ENCODE measurements around the gene NFX1.
"Not testable (repeated sequence)": the region's sequence is repeated elsewhere in the genome, so short reads cannot be mapped to it uniquely, and the experiment has no call there.

Gene NFX1

DNA sequence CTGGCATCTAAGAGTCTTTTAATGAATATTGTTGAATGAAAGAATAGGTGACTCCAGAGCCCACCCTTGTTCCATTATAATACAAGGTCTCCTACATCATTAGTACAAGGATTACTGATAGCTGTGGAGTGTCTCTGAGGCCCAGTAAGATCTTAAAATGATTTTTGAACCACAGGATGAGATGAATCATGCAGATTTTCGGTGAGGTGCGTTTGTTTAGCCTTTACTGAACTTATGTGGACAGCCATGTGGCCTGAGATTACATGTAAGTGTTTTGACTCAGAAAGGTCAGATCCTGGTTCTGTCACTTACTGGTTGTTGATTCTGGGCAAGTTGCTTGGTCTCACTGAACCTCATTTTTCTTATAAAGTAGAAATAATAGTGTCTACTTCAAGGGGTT is 21.6 kb downstream of the NFX1 start:
- DNase-seq = no peak

DNA sequence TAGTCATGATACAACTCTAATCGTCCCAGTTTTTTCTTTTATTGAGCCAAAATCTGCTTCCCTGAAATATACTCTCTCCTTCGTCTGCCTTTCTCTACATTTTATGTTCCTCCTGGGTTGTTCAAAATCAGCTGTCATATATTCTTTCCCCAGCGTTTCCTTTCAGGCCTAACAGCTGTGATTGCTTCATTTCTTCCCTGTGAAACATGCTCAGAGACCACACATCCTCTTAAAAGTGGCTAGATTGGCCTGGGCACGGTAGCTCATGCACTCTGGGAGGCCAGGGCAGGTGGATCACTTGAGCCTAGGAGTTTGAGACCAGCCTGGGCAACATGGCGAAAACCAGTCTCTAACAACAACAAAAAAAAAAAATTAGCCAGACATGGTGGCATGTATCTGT is 25.1 kb downstream of the NFX1 start:
- DNase-seq = no peak

DNA sequence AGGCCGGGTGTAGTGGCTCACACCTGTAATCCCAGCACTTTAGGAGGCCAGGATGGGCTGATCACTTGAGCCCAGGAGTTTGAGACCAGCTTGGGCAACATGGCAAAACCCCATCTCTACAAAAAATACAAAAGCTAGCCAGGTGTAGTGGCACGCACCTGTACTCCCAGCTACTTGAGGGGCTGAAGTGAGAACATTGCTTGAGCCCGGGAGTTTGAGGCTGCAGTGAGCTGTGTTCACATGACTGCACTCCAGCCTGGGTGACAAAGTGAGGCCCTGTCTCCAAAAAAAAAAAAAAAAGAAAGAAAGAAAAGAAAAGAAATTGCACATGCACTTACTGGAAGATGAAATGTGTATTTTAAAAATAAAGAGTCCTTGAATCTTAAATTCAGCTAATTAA is 26.8 kb downstream of the NFX1 start:
- DNase-seq = not testable (repeated sequence)

DNA sequence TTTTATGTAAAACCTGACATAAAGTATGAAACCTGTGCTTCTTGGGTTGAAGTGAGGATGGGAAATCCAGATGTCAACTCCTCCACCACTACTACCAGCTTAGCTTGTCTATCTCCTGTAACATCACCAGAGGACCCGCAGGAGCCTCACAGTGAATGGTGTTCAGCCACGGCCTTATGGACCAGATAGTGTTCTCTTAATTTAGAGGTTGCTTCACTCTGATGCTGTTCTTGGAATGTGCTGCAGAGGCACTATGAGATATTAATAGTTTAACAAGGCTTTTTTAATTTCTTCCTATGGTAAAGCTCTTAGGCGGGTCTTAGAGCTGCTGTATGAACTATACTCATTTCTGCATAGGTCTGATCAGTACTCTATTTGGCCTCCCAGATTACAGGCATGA is 27.9 kb downstream of the NFX1 start:
- no peak for DNase-seq

DNA sequence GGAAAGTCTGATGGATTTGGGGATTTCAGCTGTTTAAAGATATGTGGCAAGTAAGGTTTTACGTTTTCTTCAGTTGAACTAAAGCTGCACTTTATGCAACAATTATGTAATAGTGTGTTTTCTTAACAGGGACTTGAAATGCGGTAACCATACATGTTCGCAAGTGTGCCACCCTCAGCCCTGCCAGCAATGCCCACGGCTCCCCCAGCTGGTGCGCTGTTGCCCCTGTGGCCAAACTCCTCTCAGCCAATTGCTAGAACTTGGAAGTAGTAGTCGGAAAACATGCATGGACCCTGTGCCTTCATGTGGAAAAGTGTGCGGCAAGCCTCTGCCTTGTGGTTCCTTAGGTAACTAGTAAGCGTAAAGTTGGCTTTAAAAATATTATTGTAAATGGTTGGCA is 28.5 kb downstream of the NFX1 start:
- no peak for DNase-seq

DNA sequence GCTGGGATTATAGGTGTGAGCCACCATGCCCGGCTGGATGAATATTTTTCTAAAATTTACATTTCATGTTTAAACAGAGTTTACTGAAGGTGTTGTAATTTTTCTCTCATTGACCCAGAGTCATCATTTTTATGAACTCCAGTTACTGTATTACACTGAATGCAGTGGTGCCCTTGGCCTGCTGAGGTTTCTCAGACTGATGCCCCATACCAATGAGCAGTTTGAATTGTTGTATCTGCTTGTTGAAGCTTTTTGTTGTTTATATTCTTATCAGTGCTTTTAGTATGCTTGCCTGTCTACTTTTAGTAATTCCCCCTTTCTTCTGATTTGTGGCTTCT is 29.9 kb downstream of the NFX1 start:
- no peak for DNase-seq

DNA sequence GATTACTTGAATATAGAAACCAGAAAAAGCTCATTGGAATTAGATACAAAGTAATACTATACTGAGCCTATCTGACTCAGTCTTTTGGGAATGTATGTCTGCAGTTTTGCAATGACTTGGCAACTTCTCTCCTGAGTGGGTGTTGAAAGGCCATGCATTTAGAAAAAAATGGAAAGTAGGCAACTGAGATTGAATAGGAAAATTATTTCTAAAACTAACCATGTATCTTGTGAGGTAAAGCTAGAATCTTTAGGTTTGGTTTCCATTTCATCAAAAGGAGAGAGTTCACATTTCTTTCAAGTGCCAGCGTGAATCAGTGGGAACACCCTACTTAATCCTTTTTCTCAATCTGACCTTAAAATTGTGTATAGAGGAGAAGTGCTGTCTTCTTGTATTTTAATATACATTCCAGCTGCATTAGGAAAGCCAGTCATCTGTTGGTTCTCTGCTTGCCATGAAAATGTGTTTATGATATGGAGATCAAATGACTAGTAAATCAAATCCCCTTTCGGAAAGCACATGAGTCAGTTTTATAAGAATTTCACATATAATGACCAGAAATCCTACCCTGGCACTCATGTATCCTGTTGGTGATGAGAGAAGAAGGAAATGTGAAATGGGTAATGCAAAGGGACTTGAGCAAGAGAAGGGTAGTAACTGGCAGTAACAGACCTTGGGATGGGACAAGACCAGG is 30.4 kb downstream of the NFX1 start:
- DNase-seq = no peak

DNA sequence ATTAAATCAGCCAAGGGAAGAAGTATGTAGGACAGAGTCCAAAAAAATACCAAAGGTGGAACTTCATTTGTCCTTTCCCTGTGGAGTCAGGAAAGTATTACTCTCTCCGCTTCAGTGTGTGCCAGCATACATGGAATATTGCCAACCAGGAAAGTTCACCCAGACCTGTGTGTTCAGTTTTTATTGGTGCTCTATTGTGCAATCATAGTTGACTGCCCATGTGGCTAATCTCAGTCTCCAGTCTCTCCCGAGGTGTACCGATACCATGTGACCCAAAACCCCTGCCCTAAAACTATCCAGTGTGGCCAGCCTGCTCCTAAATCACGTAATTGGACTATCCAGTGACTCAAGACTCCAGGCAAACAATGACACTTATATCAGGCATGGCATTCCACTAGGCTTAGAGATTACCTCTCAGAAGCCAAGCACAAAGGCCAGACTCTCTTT is 38.8 kb downstream of the NFX1 start:
- DNase-seq = peak; percentile 85

DNA sequence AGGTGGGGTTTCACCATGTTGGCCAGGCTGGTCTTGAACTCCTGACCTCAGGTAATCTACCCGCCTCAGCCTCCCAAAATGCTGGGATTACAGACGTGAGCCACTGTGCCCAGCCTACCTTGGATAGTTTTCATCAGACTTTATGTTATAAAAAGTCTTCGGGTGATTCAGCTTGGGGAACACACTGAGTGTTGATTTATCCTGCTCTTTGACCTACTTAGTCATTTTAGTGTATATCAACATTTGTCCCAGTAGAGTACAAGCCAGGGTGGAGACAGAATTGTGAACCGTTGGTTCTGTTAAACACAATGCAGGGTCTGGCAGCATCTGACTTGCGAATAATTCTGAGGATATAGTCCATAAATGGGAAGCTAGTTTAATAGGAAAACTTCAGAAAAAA is 39.7 kb downstream of the NFX1 start:
- DNase-seq = no peak

DNA sequence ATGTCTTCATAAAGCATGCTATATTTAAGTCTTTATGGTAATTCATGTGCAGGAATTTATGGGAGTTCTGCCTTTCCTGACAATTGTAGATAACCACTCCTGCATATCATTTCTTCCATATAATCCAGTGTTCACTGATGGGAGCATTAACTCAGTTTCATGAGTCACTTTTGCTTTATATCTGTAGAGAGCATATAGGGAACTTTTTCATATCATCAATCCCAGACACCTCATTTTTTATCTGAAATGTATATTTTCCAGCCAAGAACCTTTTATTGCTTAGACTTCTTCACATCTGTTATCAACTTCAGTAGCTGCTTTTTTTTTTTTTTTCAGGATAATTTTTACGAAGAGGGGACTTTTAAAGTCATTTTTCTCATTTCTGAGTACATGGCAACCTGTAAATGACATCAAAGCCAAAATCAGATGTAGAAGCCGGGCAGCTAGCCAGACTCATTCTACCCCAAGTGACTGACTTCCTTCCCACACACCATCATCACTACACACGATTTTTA is 41.1 kb downstream of the NFX1 start:
- DNase-seq = no peak

DNA sequence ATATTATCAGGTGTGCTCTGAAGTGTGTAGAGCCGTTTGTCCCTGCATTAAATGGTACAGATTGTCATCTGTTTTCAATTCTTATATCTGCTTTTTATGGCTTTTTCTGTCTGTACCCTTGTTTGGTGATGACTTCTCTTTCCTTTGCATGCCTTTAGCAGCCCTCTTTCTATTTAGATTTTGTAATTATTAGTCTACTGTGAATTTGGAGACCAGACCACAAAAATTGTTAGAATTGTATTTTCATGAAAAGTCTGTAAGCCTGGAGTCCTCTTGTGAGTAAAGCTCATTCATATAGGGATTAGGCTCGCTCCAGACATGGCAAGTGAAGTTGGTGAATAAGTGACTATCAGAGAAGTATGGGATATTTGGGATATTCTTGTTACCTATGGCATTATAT is 41.7 kb downstream of the NFX1 start:
- no peak for DNase-seq

DNA sequence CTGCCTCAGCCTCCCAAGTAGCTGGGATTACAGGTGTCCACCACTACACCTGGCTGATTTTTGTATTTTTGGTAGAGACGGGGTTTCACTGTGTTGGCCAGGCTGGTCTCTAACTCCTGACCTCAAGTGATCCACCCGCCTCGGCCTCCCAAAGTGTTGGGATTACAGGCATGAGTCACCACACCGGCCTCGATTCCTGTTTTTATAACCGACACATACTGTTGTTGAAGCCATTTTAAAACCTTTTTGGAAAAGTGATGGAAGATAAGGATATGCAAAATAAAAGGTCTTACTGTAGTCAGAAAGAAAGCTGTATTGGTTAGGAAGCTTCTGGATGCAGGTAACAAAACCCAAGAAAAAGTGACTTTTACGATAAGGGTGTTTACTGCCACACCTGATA is 42.6 kb downstream of the NFX1 start:
- DNase-seq = not testable (repeated sequence)

DNA sequence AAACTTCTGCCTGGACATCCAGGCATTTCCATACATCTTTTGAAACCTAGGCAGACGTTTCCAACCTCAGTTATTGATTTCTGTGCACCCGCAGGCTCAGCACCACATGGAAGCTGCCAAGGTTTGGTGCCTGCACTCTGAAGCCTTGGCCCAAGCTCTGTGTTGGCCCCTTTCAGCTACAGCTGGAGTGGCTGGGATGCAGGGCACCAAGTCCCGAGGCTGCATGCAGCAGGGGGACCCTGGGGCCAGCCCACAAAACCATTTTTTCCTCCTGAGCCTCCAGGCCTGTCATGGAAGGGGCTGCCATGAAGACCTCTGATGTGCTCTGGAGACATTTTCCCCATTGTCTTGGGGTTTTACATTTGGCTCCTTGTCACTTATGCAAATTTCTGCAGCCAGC is 49.9 kb downstream of the NFX1 start:
- no peak for DNase-seq

DNA sequence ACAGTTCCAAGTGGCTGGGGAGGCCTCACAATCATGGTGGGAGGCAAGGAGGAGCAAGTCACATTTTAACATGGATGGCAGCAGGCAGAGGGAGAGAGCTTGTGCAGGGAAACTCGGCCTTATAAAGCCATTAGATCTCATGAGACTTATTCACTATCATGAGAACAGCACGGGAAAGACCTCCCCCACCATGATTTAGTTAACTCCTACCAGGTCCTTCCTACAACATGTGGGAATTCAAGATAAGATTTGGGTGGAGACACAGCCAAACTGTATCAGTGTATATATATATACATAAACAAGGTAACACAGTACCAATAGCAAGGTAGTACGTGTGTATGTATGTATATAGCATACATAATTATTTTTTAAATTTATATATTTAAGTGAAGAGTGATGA is 50.9 kb downstream of the NFX1 start:
- DNase-seq = no peak

DNA sequence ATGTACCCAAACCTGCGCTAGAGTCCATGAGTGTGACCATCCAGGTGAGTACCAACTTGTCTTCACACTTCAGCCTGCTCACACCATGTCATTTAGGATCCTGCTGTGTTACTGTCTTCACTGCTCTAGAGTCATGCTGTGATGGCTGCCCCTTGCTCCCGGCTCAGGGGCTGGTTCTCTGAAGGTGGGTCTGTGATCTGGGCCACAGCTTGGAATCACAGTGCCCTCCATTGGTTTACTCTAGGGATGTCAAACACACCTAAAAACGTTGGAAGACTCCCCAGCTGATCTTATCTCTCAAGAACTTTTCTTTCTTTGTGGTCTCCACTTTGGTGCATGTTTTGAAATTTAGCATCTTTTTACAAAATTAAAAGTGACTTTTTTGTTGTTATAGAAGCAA is 53.8 kb downstream of the NFX1 start:
- no peak for DNase-seq

DNA sequence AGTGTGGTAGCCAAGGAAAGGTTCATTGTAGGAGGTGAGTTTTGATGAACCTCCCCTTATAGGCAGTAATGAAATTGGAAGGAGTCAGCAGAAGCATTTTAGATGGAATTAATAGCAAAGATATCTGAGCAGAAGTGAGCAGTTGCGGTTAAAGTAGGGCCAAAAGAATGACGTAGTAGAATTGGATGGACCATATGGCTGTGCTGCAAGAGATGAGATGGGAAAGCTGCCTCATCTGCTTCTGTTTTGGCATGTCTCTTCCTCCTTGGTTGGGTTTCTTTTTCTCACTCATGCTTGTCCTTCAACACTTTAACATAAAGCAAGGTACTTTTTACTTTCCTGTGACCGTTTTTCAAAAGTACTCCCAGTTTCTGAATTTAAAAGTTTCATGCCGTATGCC is 56.2 kb downstream of the NFX1 start:
- DNase-seq = no peak

DNA sequence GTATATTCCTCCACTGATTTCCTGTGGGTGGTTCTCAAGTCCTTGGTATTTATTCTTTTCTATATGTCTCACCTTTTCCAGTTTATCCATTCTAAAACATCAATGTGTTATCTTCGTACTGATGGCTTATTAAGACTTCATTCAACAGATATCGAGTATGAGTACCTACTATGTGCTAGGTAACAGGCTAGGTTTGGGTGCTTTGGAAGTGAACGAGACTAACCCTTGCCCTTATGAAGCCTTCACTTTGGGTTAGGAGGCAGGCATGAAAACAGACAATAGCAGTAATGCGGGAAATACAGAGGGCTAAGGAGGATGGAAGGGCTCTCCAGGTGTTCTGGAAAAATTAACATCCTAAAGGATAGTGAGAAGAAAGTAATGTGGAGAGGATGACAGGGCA is 58.7 kb downstream of the NFX1 start:
- DNase-seq = no peak

DNA sequence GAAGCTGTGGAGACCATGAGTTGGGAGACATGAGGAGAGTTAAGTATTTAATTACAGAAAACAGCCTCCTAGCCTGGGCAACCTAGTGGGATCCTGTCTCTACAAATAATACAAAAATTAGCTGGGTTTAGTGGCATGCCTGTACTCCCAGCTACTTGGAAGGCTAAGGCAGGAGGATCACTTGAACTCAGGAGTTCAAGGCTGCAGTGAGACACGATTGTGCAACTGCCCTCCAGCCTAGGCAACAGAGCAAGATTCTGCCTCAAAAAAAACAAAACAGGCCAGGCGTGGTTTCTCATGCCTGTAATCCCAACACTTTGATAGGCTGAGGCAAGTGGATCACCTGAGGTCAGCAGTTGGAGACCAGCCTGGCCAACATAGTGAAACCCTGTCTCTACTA is 59.4 kb downstream of the NFX1 start:
- no peak for DNase-seq

DNA sequence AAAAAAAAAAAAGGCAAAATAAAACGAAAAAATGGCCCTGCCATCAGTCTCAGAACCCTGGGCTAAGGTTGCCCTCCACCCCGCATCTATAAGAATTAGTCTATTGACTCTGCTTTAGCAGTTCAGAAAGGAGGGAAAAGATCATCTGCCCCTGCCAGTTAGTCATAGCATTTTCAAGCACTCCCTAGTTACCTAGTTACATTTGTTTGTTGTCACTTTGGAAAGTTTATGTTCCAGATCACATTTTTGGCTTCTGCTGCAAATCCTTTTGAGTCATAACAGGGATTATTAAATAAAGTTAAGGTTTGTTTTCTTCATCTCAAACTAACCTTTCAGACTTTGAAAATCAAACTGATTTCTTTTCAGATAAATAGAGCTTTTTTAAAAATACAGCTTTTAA is 60.0 kb downstream of the NFX1 start:
- no peak for DNase-seq

DNA sequence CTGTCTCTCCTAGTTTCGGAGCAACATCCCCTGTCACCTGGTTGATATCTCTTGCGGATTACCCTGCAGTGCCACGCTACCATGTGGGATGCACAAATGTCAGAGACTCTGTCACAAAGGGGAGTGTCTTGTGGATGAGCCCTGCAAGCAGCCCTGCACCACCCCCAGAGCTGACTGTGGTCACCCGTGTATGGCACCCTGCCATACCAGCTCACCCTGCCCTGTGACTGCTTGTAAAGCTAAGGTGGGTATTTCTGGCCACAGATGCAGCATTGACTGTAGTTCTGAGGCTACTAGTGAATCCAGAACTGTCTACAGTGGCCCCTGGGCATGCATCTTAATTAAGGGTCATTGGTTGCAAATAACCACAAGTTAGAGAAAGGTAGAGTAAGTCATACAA is 61.2 kb downstream of the NFX1 start:
- DNase-seq = no peak

DNA sequence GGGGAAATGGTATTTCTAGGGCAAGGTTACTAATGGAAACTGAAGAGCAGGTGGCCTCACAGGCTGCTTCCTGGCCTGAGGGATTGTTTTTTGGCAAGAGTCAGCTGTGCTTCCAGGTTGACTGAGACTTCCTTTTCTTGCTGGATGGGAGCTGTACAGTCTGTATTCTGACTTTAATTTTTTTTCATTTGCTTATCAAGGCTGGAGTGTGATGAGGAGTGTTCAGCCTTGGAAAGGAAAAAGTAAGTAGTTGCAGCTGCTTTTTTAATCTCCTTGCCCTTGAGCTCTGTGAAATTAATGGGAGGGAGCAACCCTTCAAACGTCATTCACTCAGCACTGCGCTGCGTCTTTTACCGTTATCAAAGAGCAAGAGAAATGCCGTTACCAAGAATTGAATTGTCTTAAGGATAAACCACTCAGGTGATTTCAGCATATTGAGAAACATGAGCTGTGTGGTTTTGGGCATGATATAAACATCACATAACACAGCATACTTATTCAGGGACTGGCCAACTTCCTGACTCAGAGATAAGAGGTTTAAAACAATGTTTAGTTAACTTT is 64.4 kb downstream of the NFX1 start:
- DNase-seq = peak; percentile 27

DNA sequence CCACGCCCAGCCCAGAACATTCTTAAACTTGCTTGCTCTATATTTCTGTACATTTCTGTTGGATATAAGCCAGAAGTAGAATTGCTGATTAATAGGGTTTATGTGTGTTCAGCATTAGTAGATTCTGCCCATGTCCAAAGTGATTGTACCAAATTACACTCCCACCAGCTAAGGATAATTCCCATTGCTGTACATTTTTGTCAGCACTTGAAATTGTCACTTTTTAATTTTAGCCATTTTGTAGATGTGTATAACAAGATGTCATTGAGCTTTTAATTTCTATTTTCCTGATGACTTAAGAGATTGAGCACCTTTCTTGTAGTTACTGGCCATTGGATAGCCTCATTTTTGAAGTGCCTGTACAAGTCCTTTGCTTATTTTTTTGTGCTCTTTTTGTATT is 65.6 kb downstream of the NFX1 start:
- DNase-seq = no peak

DNA sequence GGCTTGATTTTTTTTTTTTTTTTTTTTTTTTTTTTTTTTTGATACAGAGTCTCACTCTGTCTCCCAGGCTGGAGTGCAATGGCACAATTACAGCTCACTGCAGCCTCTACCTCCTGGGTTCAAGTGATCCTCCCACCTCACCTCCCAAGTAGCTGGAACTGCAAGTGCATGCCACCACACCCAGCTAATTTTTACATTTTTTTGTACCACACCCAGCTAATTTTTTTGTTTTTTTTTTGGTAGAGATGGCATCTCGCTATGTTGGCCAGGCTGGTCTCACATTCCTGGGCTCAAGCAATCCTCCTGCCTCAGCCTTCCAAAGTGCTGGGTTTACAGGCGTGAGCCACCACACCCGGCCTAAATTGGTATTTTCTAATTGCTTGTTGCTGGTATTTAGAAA is 68.3 kb downstream of the NFX1 start:
- DNase-seq = not testable (repeated sequence)

DNA sequence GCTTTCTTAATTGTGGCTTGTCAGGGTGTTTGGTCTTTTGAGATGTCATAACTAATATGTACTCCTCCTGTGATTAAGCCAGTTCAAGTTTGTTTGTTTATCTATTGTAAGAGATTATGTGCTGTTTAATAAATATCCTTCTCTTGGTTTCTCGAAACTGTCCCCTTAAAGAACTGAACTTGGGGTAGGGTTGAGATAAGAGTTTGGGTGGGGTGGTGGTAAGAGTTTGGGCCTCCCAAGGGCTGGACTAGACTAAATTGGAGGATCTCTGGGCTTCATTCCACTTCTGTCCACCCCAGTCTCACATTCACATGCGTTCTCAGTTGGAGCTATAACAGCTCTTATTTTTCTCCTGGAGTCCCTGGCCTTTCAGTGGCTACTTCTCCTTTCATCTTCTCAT is 73.8 kb downstream of the NFX1 start:
- no peak for DNase-seq

DNA sequence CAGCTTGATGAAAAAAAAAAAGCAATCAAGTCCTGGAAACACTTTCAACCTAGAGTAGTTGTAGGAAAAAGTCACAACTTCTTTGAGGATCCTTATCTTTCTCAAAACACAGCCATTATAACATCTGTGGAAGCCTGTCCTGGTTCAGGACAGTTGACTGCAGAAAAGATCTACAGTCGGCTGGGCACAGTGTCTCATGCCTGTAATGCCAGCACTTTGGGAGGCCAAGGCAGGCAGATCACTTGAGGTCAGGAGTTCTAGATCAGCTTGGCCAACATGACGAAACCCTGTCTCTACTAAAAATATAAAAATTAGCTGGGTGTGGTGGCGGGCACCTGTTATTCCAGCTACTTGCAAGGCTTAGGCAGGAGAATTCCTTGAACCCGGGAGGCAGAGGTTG is 74.5 kb downstream of the NFX1 start:
- DNase-seq = not testable (repeated sequence)
